Tibial nerve (tissue), 3 donors: ENCODE results near the gene YJEFN3.

Source experiments
- CTCF ChIP-seq, 5 experiments: fragments of 200-600 bp in 3 of 5; fragments of 450-650 bp in 2 of 5; sonication (generic) in 3 of 5; IDR thresholded peaks; one replicate each; pipeline ENCODE4 v1.5.1; 2016 to 2019; ENCODE audit warnings: antibody characterized with exemption in 5 of 5, mild to moderate bottlenecking in 3 of 5, moderate library complexity in 2 of 5
- POLR2A ChIP-seq, 2 donors: fragments of 450-650 bp; IDR thresholded peaks; one replicate each; pipeline ENCODE4 v1.6.1; 2017; ENCODE audit warnings: antibody characterized with exemption in 2 of 2, mild to moderate bottlenecking in 2 of 2, moderate library complexity in 2 of 2

- no peak for TF ChIP-seq CTCF (IDR thresholded peaks at IDR 0.05)
- TF ChIP-seq POLR2A (IDR thresholded peaks at IDR 0.05) = no peak
Measured at GRCh38 chr19:19545707-19546106, 17.0 kb downstream of the YJEFN3 start.
